H1 (cell line): ENCODE data around the gene CWC27. TPM values are rescaled to one million over a fixed set of nuclear protein-coding genes. Genes with fewer than 3 reads are reported as not detected.

Source experiments
- CTCF ChIA-PET: fragments of 300-600 bp; sonication (Branson Sonifier 250); formaldehyde crosslinking; loops from one replicate; lab custom pipeline; 2021; ENCODE audit not compliant: partially characterized antibody; lab: Charles Lee
- POLR2A ChIA-PET: fragments of 300-600 bp; sonication (Branson Sonifier 250); formaldehyde crosslinking; loops from one replicate; lab custom pipeline; 2021; ENCODE audit warnings: inconsistent platforms; ENCODE audit not compliant: partially characterized antibody; lab: Charles Lee
- DNase-seq, 2 experiments: peaks; one replicate each; pipeline versions ENCODE4 v3.0.0 to v3.0.0-alpha.2; 2010 to 2022; ENCODE audit warnings: low spot score in 2 of 2, low read depth in 1 of 2, mixed read lengths in 1 of 2
- FAIRE-seq: peaks from 2 replicates; lab custom pipeline; 2011; peaks lifted over from hg19 to GRCh38; lab: Jason Lieb, UNC
- H2AFZ ChIP-seq: 2 replicates; pipeline ENCODE4 v1.8.1; 2012; ENCODE audit warnings: low read length, inconsistent platforms
- H2AK5ac ChIP-seq: 2 replicates; pipeline ENCODE4 v1.6.1; 2013; ENCODE audit warnings: low read depth, low read length
- H2BK120ac ChIP-seq: replicated peaks from 2 replicates; pipeline ENCODE3; 2013; ENCODE audit warnings: low read depth, low read length, inconsistent platforms
- H2BK12ac ChIP-seq: 2 replicates; pipeline ENCODE4 v1.6.1; 2013; ENCODE audit warnings: low read depth, low read length
- H2BK15ac ChIP-seq: 2 replicates; pipeline ENCODE4 v1.6.1; 2013; ENCODE audit warnings: low read length
- H2BK20ac ChIP-seq: 2 replicates; pipeline ENCODE4 v1.6.1; 2013; ENCODE audit warnings: low read length
- H2BK5ac ChIP-seq: 2 replicates; pipeline ENCODE4 v1.6.1; 2013; ENCODE audit warnings: low read depth, low read length
- H3K14ac ChIP-seq: 2 replicates; pipeline ENCODE4 v1.6.1; 2013; ENCODE audit warnings: inconsistent platforms; ENCODE audit not compliant: insufficient read length
- H3K18ac ChIP-seq: 2 replicates; pipeline ENCODE4 v1.6.1; 2013; ENCODE audit warnings: low read length; ENCODE audit errors: extremely low read depth
- H3K23ac ChIP-seq: 2 replicates; pipeline ENCODE4 v1.6.1; 2013; ENCODE audit warnings: inconsistent platforms; ENCODE audit not compliant: insufficient read length
- H3K23me2 ChIP-seq: 2 replicates; pipeline ENCODE4 v1.6.1; 2013; ENCODE audit warnings: low read depth, low read length
- H3K27ac ChIP-seq: 2 replicates; pipeline ENCODE4 v1.6.1; 2011; ENCODE audit warnings: low read depth, low read length, inconsistent platforms
- H3K27me3 ChIP-seq, 4 experiments: replicated peaks in 1 of 4; 1 replicate in 1 of 4; 2 replicates in 3 of 4; pipeline versions ENCODE4 v1.6.1 to v1.8.1; 2011 to 2013; ENCODE audit warnings: low read length in 3 of 4, mild to moderate bottlenecking in 3 of 4, inconsistent platforms in 2 of 4, mixed read lengths in 2 of 4, moderate library complexity in 1 of 4; ENCODE audit not compliant: control insufficient read depth in 3 of 4, insufficient read depth in 3 of 4; ENCODE audit errors: extremely low read depth in 1 of 4
- H3K36me3 ChIP-seq, 4 experiments: 2 replicates each; pipeline versions ENCODE4 v1.6.1 to v1.8.1; 2011 to 2013; ENCODE audit warnings: mild to moderate bottlenecking in 4 of 4, low read length in 3 of 4, moderate library complexity in 2 of 4, control low read depth in 1 of 4, inconsistent platforms in 1 of 4; ENCODE audit not compliant: insufficient read depth in 4 of 4, control insufficient read depth in 2 of 4
- H3K4ac ChIP-seq: replicated peaks from 2 replicates; pipeline ENCODE3; 2013; ENCODE audit warnings: low read length, low read depth, mixed read lengths, inconsistent platforms; ENCODE audit not compliant: insufficient read length
- H3K4me1 ChIP-seq, 4 experiments: replicated peaks in 1 of 4; 1 replicate in 1 of 4; 2 replicates in 3 of 4; pipeline versions ENCODE4 v1.6.1 to v1.8.1; 2011 to 2013; ENCODE audit warnings: low read length in 3 of 4, inconsistent platforms in 2 of 4, mixed read lengths in 1 of 4; ENCODE audit not compliant: insufficient read depth in 4 of 4, control insufficient read depth in 3 of 4
- H3K4me2 ChIP-seq, 2 experiments: 2 replicates each; pipeline versions ENCODE4 v1.6.1 to v1.8.1; 2011 to 2013; ENCODE audit warnings: low read depth in 2 of 2, low read length in 2 of 2, control low read depth in 1 of 2, inconsistent platforms in 1 of 2, mild to moderate bottlenecking in 1 of 2; ENCODE audit not compliant: insufficient read depth in 1 of 2
- H3K4me3 ChIP-seq, 4 experiments: fragments of 200-600, 300-600 bp in 1 of 4; sonication (generic), shearing (Covaris generic), sonication (Bioruptor Twin) in 1 of 4; 2 replicates each; pipeline versions ENCODE4 v1.5.1 to v1.8.1; 2011 to 2016; ENCODE audit warnings: low read length in 4 of 4, low read depth in 3 of 4, control low read depth in 2 of 4, inconsistent platforms in 2 of 4, mild to moderate bottlenecking in 2 of 4, mixed read lengths in 1 of 4, moderate library complexity in 1 of 4; ENCODE audit not compliant: insufficient read depth in 2 of 4; ENCODE audit errors: extremely low read depth in 1 of 4
- H3K56ac ChIP-seq: replicated peaks from 2 replicates; pipeline ENCODE3; 2013; ENCODE audit warnings: low read depth, mild to moderate bottlenecking, mixed read lengths, low read length, inconsistent platforms; ENCODE audit not compliant: insufficient read length
- H3K79me1 ChIP-seq: 2 replicates; pipeline ENCODE4 v1.6.1; 2013; ENCODE audit warnings: low read depth, low read length, control low read depth
- H3K79me2 ChIP-seq, 2 experiments: 2 replicates each; pipeline versions ENCODE4 v1.6.1 to v1.8.1; 2012 to 2013; ENCODE audit warnings: low read length in 2 of 2, mild to moderate bottlenecking in 2 of 2, inconsistent platforms in 1 of 2; ENCODE audit not compliant: insufficient read depth in 2 of 2, control insufficient read depth in 1 of 2
- H3K9ac ChIP-seq, 4 experiments: replicated peaks in 1 of 4; 1 replicate in 1 of 4; 2 replicates in 3 of 4; pipeline versions ENCODE4 v1.6.1 to v1.8.1; 2011 to 2013; ENCODE audit warnings: low read depth in 3 of 4, low read length in 3 of 4, control low read depth in 2 of 4, mild to moderate bottlenecking in 2 of 4, moderate library complexity in 2 of 4, inconsistent platforms in 1 of 4; ENCODE audit errors: extremely low read depth in 1 of 4
- H3K9me3 ChIP-seq, 2 experiments: 2 replicates each; pipeline versions ENCODE4 v1.6.1 to v1.8.1; 2012 to 2013; ENCODE audit warnings: mild to moderate bottlenecking in 2 of 2, moderate library complexity in 2 of 2, control low read depth in 1 of 2, inconsistent platforms in 1 of 2, low read depth in 1 of 2, low read length in 1 of 2, mixed read lengths in 1 of 2; ENCODE audit not compliant: insufficient read depth in 2 of 2
- H4K20me1 ChIP-seq, 2 experiments: replicated peaks in 1 of 2; 2 replicates each; pipeline versions ENCODE3 to v1.8.1; 2011 to 2013; ENCODE audit warnings: inconsistent platforms in 2 of 2, low read length in 2 of 2, mild to moderate bottlenecking in 1 of 2; ENCODE audit not compliant: insufficient read depth in 2 of 2, control insufficient read depth in 1 of 2
- H4K5ac ChIP-seq: 2 replicates; pipeline ENCODE4 v1.6.1; 2013; ENCODE audit warnings: low read length, low read depth, mixed read lengths, inconsistent platforms; ENCODE audit not compliant: insufficient read length
- H4K8ac ChIP-seq: 2 replicates; pipeline ENCODE4 v1.8.0; 2013; ENCODE audit warnings: mild to moderate bottlenecking, moderate library complexity, low read length, inconsistent platforms; ENCODE audit not compliant: insufficient read depth; ENCODE audit errors: extremely low read depth
- H4K91ac ChIP-seq: replicated peaks from 2 replicates; pipeline ENCODE3; 2013; ENCODE audit warnings: low read length, mixed read lengths, inconsistent platforms; ENCODE audit not compliant: insufficient read length
- CBX8 ChIP-seq: fragments of 300-800, 300-1000 bp; sonication (generic); IDR thresholded peaks from 2 replicates; pipeline ENCODE4 v1.7.1; 2016; ENCODE audit warnings: low read depth, low read length, borderline replicate concordance
- GABPA ChIP-seq: IDR thresholded peaks from 2 replicates; pipeline ENCODE4 v1.6.1; 2011; ENCODE audit warnings: mild to moderate bottlenecking, low read length, moderate library complexity, borderline replicate concordance; ENCODE audit not compliant: insufficient read depth
- RAD21 ChIP-seq, 2 experiments: IDR thresholded peaks in 1 of 2; conservative IDR thresholded peaks in 1 of 2; 2 replicates each; pipeline ENCODE4 v1.6.1; 2011; ENCODE audit warnings: low read depth in 2 of 2, low read length in 2 of 2, improper control_type of control experiment in 1 of 2, inconsistent platforms in 1 of 2, mild to moderate bottlenecking in 1 of 2, moderate library complexity in 1 of 2
- SAP30 ChIP-seq: fragments of 300-600 bp; sonication (generic); IDR thresholded peaks from 2 replicates; pipeline ENCODE4 v1.7.1; 2012; ENCODE audit warnings: low read length, moderate library complexity, mild to moderate bottlenecking, inconsistent platforms; ENCODE audit not compliant: insufficient read depth, insufficient replicate concordance
- TAF1 ChIP-seq: IDR thresholded peaks from 2 replicates; pipeline ENCODE4 v1.6.1; 2011; ENCODE audit warnings: mild to moderate bottlenecking, low read depth, low read length
- polyA plus RNA-seq, 7 experiments: library from polyadenylated mRNA; depleted of rRNA in 3 of 7; stranded (reverse) in 5 of 7; unstranded in 2 of 7; fragments of >200 nt in 5 of 7; fragments of 200-250 nt in 2 of 7; gene quantifications; 1 replicate in 5 of 7; 2 replicates in 1 of 7; 4 replicates in 1 of 7; pipeline versions ENCODE4 v1.2.1 to v1.2.3, GENCODE V29; 2011 to 2013; ENCODE audit warnings: missing spikeins in 2 of 7, mixed read lengths in 2 of 7
- total RNA-seq: library from RNA; stranded (reverse); fragmentation: NEBNext Ultra II Directional; extraction: Animal tissue kit (Norgen Biotek cat#: 25700); gene quantifications from 2 replicates; pipeline ENCODE4 v1.2.1, GENCODE V29; 2021
- TF ChIP-seq, protein P1 (sequence below), 3 experiments: IDR thresholded peaks; 1 replicate in 2 of 3; 2 replicates in 1 of 3; pipeline versions ENCODE4 v1.5.1 to v1.6.1; 2011; ENCODE audit warnings: low read length in 3 of 3, mild to moderate bottlenecking in 3 of 3, inconsistent platforms in 2 of 3, low read depth in 1 of 3, moderate library complexity in 1 of 3; ENCODE audit not compliant: insufficient read depth in 1 of 3; ENCODE audit errors: control extremely low read depth in 1 of 3
- TF ChIP-seq, protein P2 (sequence below): IDR thresholded peaks from 2 replicates; pipeline ENCODE4 v1.6.1; 2012; ENCODE audit warnings: inconsistent platforms
- TF ChIP-seq, protein P3 (sequence below): IDR thresholded peaks from 2 replicates; pipeline ENCODE4 v1.6.1; 2012; ENCODE audit warnings: low read length, inconsistent platforms

The CWC27 gene
- total and polyA plus RNA-seq, 2 of the 8 experiments (the other 6 are each of a cell fraction or from before 2014, with no cell fraction given), result 24.9 to 43.4 TPM

DNA sequence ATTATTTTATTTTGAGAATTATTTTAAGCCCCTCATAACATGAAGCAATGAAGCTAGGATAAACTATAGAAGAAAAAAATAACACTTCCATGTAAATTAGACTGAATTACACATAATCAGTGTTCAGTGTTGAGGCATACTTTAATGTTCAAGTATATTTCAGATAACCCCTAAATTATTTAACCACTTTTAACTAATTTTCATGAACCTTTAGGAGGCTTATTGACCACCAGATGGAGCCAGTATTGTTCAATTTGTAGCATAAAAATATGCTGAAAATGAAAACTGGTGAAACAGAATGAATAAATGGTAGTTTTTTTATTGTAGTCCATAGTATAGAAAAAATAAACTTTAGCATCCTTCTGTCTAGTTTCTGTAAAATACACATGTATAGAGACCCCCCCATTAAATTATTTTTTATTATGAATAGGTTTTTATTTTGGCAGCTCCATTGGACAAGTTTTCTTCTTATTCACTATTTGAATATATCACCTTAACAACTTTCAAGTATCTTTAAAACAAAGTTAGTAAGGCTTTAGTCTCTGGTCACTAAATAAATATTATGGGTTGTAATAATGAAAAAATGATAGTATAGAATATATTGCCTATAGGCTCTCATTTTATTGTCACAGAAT, 190.1 kb downstream of the CWC27 start:
- no peak overlapping the region for H3K4ac ChIP-seq
- H3K18ac ChIP-seq, result no peak overlapping the region
- H3K23me2 ChIP-seq, result no peaks in the 10 kb centered on the region
- no peak overlapping the region for H3K23ac ChIP-seq
- DNase-seq (no peak), FAIRE-seq (no peak)
- H2AK5ac ChIP-seq, result no peak overlapping the region
- no peak overlapping the region for H3K9ac ChIP-seq
- H2BK12ac ChIP-seq, result no peak overlapping the region
- H3K4me3 ChIP-seq, result no peak overlapping the region
- H4K20me1 ChIP-seq, result no peaks in the 10 kb centered on the region
- no peaks in the 10 kb centered on the region for H3K79me1 ChIP-seq
- H3K4me2 ChIP-seq, result no peak overlapping the region
- H4K8ac ChIP-seq, result no peak overlapping the region
- H3K27ac ChIP-seq, result no peak overlapping the region
- peaks cover 5 to 6% of the 10 kb centered on the region in 2 experiments; a peak in 3 of 4 replicates for H3K9me3 ChIP-seq
- no peak overlapping the region for H3K56ac ChIP-seq
- H3K4me1 ChIP-seq, result no peaks in the 10 kb centered on the region
- H4K91ac ChIP-seq, result no peak overlapping the region
- no peak overlapping the region for H2BK120ac ChIP-seq
- H3K79me2 ChIP-seq, result no peaks in the 10 kb centered on the region
- H2BK20ac ChIP-seq, result no peak overlapping the region
- no peaks in the 10 kb centered on the region for H3K27me3 ChIP-seq
- H3K36me3 ChIP-seq, result peaks cover 0 to 4% (median 1%) of the 10 kb centered on the region in 4 experiments; a peak in 3 of 8 replicates
- no peak overlapping the region for H4K5ac ChIP-seq
- H2BK15ac ChIP-seq, result no peak overlapping the region
- ChIA-PET CTCF (interaction anchor here (0.5 to 3.6 kb wide), 10 partner anchors 10 to 529 kb away, joined by 3 to 14 read pairs (median 3); partner anchors contain the start of gene ADAMTS6), POLR2A (no interaction called here)
- no peak overlapping the region for H3K14ac ChIP-seq
- H2AFZ ChIP-seq, result no peak overlapping the region
- no peak overlapping the region for H2BK5ac ChIP-seq
- TF ChIP-seq, protein P1, sequence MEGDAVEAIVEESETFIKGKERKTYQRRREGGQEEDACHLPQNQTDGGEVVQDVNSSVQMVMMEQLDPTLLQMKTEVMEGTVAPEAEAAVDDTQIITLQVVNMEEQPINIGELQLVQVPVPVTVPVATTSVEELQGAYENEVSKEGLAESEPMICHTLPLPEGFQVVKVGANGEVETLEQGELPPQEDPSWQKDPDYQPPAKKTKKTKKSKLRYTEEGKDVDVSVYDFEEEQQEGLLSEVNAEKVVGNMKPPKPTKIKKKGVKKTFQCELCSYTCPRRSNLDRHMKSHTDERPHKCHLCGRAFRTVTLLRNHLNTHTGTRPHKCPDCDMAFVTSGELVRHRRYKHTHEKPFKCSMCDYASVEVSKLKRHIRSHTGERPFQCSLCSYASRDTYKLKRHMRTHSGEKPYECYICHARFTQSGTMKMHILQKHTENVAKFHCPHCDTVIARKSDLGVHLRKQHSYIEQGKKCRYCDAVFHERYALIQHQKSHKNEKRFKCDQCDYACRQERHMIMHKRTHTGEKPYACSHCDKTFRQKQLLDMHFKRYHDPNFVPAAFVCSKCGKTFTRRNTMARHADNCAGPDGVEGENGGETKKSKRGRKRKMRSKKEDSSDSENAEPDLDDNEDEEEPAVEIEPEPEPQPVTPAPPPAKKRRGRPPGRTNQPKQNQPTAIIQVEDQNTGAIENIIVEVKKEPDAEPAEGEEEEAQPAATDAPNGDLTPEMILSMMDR (IDR thresholded peaks at IDR 0.05; ENCODE audit: control extremely low read depth in 1 of 3, insufficient read depth in 1 of 3, low read depth in 1 of 3, low read length in 3 of 3), result peak in 1 of 3 experiments; percentile 20; a peak in 2 of 4 replicates
- no peak for TF ChIP-seq CBX8
- no peak for TF ChIP-seq GABPA
- TF ChIP-seq, protein P2, sequence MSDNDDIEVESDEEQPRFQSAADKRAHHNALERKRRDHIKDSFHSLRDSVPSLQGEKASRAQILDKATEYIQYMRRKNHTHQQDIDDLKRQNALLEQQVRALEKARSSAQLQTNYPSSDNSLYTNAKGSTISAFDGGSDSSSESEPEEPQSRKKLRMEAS, result no peak
- TF ChIP-seq, protein P3, sequence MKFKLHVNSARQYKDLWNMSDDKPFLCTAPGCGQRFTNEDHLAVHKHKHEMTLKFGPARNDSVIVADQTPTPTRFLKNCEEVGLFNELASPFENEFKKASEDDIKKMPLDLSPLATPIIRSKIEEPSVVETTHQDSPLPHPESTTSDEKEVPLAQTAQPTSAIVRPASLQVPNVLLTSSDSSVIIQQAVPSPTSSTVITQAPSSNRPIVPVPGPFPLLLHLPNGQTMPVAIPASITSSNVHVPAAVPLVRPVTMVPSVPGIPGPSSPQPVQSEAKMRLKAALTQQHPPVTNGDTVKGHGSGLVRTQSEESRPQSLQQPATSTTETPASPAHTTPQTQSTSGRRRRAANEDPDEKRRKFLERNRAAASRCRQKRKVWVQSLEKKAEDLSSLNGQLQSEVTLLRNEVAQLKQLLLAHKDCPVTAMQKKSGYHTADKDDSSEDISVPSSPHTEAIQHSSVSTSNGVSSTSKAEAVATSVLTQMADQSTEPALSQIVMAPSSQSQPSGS, result no peak
- TF ChIP-seq TAF1, result no peak
- TF ChIP-seq RAD21 (IDR thresholded peaks at IDR 0.05 in 1 of 2, conservative IDR thresholded peaks at IDR 0.05 in 1 of 2; ENCODE audit: low read depth in 2 of 2, low read length in 2 of 2), result peak in 1 of 2 experiments; percentile 36; a peak in 2 of 4 replicates
- TF ChIP-seq SAP30, result no peak
